CD4-positive, alpha-beta T cell (primary cell): Measurements from ENCODE around the gene MTUS2. TPM values are rescaled to one million over a fixed set of nuclear protein-coding genes. Genes with fewer than 3 reads are reported as not detected.

Experiments
- ATAC-seq: fragments of 200-7000 bp; cut with Tn5 transposase; one replicate; pipeline ENCODE4 v1.10.0; 2022; ENCODE audit warnings: mild to moderate bottlenecking; ENCODE audit not compliant: poor library complexity
- CTCF ChIA-PET: fragments of 350-600 bp; sonication (Branson Sonifier 250); formaldehyde crosslinking; loops from one replicate; lab custom pipeline; 2021; ENCODE audit warnings: antibody characterized with exemption, inconsistent platforms; lab: Charles Lee
- POLR2A ChIA-PET: fragments of 350-600 bp; sonication (Branson Sonifier 250); formaldehyde crosslinking; loops from one replicate; lab custom pipeline; 2021; ENCODE audit warnings: antibody characterized with exemption, inconsistent platforms; lab: Charles Lee
- DNase-seq, 14 experiments: peaks; one replicate each; pipeline ENCODE4 v3.0.0-alpha.2; 2013 to 2020; ENCODE audit warnings: mixed read lengths in 2 of 14
- H3K27ac ChIP-seq, 2 donors: one replicate each; pipeline versions ENCODE4 v1.5.1 to v1.7.0; 2013; ENCODE audit warnings: low read length in 2 of 2, low read depth in 1 of 2, mild to moderate bottlenecking in 1 of 2
- H3K27me3 ChIP-seq, 2 experiments: 1 replicate in 1 of 2; 2 replicates in 1 of 2; pipeline versions ENCODE4 v1.6.1 to v1.7.0; 2013; ENCODE audit warnings: low read length in 2 of 2, control low read depth in 1 of 2, mild to moderate bottlenecking in 1 of 2, moderate library complexity in 1 of 2; ENCODE audit not compliant: insufficient read depth in 2 of 2, control insufficient read depth in 1 of 2
- H3K36me3 ChIP-seq: one replicate; pipeline ENCODE4 v1.6.1; 2013; ENCODE audit warnings: low read length, control low read depth; ENCODE audit not compliant: insufficient read depth
- H3K4me1 ChIP-seq: one replicate; pipeline ENCODE4 v1.6.1; 2013; ENCODE audit warnings: low read length, control low read depth; ENCODE audit not compliant: insufficient read depth
- H3K4me3 ChIP-seq: one replicate; pipeline ENCODE4 v1.5.1; 2013; ENCODE audit warnings: mild to moderate bottlenecking, low read length, moderate library complexity
- H3K9me3 ChIP-seq, 2 experiments: 1 replicate in 1 of 2; 2 replicates in 1 of 2; pipeline versions ENCODE4 v1.6.1 to v1.7.0; 2013; ENCODE audit warnings: low read length in 2 of 2, mild to moderate bottlenecking in 2 of 2, control low read depth in 1 of 2, moderate library complexity in 1 of 2; ENCODE audit not compliant: control insufficient read depth in 1 of 2, insufficient read depth in 1 of 2
- H3K27ac Mint-ChIP-seq: one replicate; pipeline ENCODE4 v1.8.0; 2020; ENCODE audit warnings: mixed read lengths
- H3K27me3 Mint-ChIP-seq: one replicate; pipeline ENCODE4 v1.8.0; 2021; ENCODE audit warnings: mixed read lengths
- H3K36me3 Mint-ChIP-seq: one replicate; pipeline ENCODE4 v1.8.0; 2021; ENCODE audit warnings: low read depth, mixed read lengths
- H3K4me1 Mint-ChIP-seq: one replicate; pipeline ENCODE4 v1.8.0; 2021; ENCODE audit warnings: low read depth, mixed read lengths
- H3K4me3 Mint-ChIP-seq: one replicate; pipeline ENCODE4 v1.8.0; 2020; ENCODE audit warnings: mild to moderate bottlenecking, mixed read lengths
- H3K9me3 Mint-ChIP-seq: one replicate; pipeline ENCODE4 v1.8.0; 2020; ENCODE audit warnings: mixed read lengths
- CTCF ChIP-seq: fragments of 200-600 bp; IDR thresholded peaks from one replicate; pipeline ENCODE4 v1.8.0; 2022; ENCODE audit warnings: antibody characterized with exemption, mild to moderate bottlenecking
- intact Hi-C, 2 experiments: fragments of 100-400 bp; cut with DNase I in 1 of 2; cut with micrococcal nuclease in 1 of 2; formaldehyde crosslinking; loops; one replicate each; pipeline versions ENCODE4 v1.15.1 to v1.9.0; 2023 to 2025; cut with DNase I, micrococcal nuclease
- total RNA-seq, 174 experiments: library from RNA in 2 of 174; stranded (reverse) in 2 of 174; gene quantifications; one replicate each; pipeline ENCODE4 v1.2.3 and lab custom pipeline; 2021 to 2026

The MTUS2 gene
- total RNA-seq, 2 experiments from 2014 or later = 0.38 to 0.81 TPM

DNA sequence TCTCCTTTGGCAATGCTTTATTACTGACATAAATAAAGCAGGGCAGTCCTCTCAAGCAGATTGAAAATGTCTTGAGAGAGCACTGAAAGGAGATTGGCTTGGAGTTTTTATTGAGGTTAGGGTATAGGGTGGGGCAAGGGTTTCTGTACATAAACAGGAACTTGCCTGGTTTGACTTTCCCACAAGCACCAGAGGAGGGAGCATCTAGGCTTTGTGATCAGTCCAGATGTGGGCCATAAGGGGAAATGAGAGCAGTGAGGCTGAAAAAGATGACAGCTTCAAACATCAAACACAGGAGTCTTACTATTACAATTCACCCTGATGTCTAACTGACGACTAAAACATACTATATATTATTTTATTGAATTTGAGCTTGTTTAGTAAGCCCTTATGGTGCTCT lies 260.9 kb downstream of the MTUS2 start:
- no peak overlapping the region for H3K4me3 Mint-ChIP-seq
- peak in 9 of 14 experiments; percentile 1 to 78 (median 27) for DNase-seq
- peaks cover 12% of the 10 kb centered on the region for H3K9me3 Mint-ChIP-seq
- Histone ChIP-seq H3K27ac (peak overlapping the region in 1 of 2 donors; percentile 34), H3K27me3 (no peaks in the 10 kb centered on the region), H3K4me3 (no peak overlapping the region), H3K9me3 (no peaks in the 10 kb centered on the region), H3K36me3 (no peaks in the 10 kb centered on the region), H3K4me1 (peaks cover 15% of the 10 kb centered on the region)
- POLR2A ChIA-PET = interaction anchor here (1.2 kb wide), 1 partner anchor 45 kb away, joined by 5 read pairs; no protein-coding TSS in a partner anchor
- peak overlapping the region; percentile 50 for H3K27ac Mint-ChIP-seq
- ATAC-seq = peak; percentile 83
- peaks cover 38% of the 10 kb centered on the region for H3K4me1 Mint-ChIP-seq
- H3K36me3 Mint-ChIP-seq = no peaks in the 10 kb centered on the region
- intact Hi-C loops = loop anchor here in 1 of 2 experiments (5.0 to 10.0 kb wide), 2 partner anchors 184 to 281 kb away; no protein-coding TSS in a partner anchor
- CTCF ChIA-PET = no interaction called here
- H3K27me3 Mint-ChIP-seq = no peaks in the 10 kb centered on the region
- no peak for TF ChIP-seq CTCF

GRCh38 chr13:29081697-29082440 lies 261.7 kb downstream of the MTUS2 start:
- Histone ChIP-seq H3K4me1 (peaks cover 15% of the 10 kb centered on the region), H3K4me3 (no peak overlapping the region), H3K9me3 (no peaks in the 10 kb centered on the region), H3K27ac (peak overlapping the region in 1 of 2 donors; percentile 34), H3K27me3 (no peaks in the 10 kb centered on the region), H3K36me3 (no peaks in the 10 kb centered on the region)
- H3K4me1 Mint-ChIP-seq = peaks cover 38% of the 10 kb centered on the region
- ChIA-PET POLR2A (interaction anchor here (1.2 kb wide), 1 partner anchor 44 kb away, joined by 5 read pairs; no protein-coding TSS in a partner anchor), CTCF (no interaction called here)
- H3K36me3 Mint-ChIP-seq = no peaks in the 10 kb centered on the region
- no peak for TF ChIP-seq CTCF
- H3K27me3 Mint-ChIP-seq = no peaks in the 10 kb centered on the region
- DNase-seq = no peak
- intact Hi-C loops = loop anchor here in 1 of 2 experiments (5.0 to 10.0 kb wide), 2 partner anchors 183 to 280 kb away; no protein-coding TSS in a partner anchor
- H3K27ac Mint-ChIP-seq = peak overlapping the region; percentile 50
- no peak overlapping the region for H3K4me3 Mint-ChIP-seq
- peaks cover 14% of the 10 kb centered on the region for H3K9me3 Mint-ChIP-seq
- no peak for ATAC-seq

DNA sequence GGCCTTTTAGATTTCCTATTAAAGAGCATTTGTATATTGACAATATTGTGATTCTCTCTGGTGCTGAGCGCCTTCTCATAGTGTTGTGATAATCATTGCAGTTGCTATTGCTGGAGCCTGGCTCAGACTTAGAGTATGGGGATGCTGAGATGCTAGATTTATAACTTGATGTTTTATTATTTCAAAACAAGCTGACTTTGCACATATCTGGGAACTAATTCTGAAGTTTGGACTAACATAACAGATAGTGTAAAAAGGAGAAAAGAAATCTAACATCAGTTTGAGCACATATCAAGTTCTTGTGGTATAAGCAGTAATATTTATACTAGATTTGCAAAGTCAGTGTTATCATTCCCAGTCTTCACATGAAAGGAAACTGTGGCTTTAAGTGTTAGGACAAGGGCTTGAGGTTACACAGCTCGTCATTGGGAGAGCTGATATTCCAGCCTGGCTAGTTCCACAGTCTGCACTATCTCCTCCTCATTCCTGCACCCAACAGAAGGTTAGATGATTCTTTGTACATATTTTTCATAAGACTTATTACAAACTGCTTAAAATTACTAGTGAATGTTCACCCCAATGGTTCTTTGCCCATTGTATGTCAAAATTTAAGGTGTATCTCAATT lies 279.8 kb downstream of the MTUS2 start:
- no peak for ATAC-seq
- no peak overlapping the region for H3K27ac ChIP-seq
- no peak for DNase-seq
- TF ChIP-seq CTCF = no peak
- intact Hi-C loops = no loop called here
- no peaks in the 10 kb centered on the region for H3K4me1 ChIP-seq
- ChIA-PET POLR2A (no interaction called here), CTCF (no interaction called here)
- H3K4me3 ChIP-seq = no peak overlapping the region
- H3K27me3 Mint-ChIP-seq = peaks cover 7% of the 10 kb centered on the region
- no peaks in the 10 kb centered on the region for H3K4me1 Mint-ChIP-seq
- no peak overlapping the region for H3K27ac Mint-ChIP-seq
- no peaks in the 10 kb centered on the region for H3K9me3 Mint-ChIP-seq
- H3K36me3 Mint-ChIP-seq = no peaks in the 10 kb centered on the region
- H3K9me3 ChIP-seq = no peaks in the 10 kb centered on the region
- no peak overlapping the region for H3K4me3 Mint-ChIP-seq
- H3K27me3 ChIP-seq = no peaks in the 10 kb centered on the region
- H3K36me3 ChIP-seq = no peaks in the 10 kb centered on the region
